GM19239 (cell line): ENCODE measurements around the gene CTBP1.

ENCODE experiments used
- DNase-seq: peaks from one replicate; pipeline ENCODE4 v3.0.0; 2011; ENCODE audit warnings: low spot score; ENCODE audit not compliant: insufficient read length
- FAIRE-seq: peaks from 2 replicates; lab custom pipeline; 2011; peaks lifted over from hg19 to GRCh38; lab: Jason Lieb, UNC

Gene CTBP1

DNA sequence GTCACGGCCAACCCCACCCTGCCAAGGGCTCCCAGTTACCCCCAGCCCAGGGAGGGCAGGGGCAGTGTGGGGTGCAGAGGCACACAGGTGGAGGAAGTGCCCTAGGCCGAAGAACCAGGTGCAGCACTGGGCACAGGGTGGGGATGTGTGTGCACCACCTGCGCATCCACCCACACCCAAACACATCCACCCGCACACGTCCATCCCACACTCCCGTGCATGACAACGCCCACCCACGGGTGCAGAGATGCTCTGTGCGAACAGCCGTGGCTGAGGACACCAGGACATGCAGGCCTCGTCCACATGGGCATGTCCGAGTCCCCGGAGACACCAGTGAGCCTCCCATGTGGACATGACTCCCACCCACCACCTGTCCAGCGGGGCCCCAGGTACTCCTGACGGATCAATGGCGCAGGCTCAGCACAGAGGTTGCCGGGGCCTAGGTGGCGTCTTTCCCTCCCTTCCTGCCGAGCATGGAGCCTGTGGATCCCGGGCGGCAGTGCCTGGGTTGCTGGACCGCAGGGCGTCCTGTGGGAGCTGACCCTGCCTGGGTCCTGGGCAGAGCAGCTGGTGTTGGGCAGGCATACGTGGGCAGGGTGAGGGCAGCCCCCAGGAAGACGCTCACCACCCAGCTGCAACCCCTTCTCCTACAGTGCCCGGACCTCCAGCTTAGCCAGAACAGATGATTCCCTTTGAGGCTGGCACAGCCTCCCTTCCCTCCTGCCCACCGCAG is 19.6 kb downstream of the CTBP1 start:
- DNase-seq (no peak), FAIRE-seq (no peak)

DNA sequence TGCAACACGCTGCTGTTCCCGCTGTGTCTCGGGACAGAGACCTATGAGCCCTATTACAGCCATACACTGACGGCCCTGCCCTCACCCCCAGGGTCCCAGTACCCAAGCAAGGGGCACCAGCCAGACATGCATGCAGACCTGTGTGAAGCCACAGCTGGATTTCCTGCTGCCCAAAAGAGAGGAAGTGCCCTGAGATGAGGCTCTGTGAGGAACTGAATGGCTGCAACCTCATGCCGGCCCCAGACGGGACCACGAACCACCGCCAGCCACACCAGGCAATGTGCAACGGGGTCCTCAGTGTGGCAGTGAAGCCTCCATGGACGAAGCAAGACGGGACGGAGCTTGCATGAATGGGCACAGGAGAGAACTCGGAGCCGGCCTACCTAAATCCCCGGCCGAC is 21.1 kb downstream of the CTBP1 start:
- no peak for FAIRE-seq

DNA sequence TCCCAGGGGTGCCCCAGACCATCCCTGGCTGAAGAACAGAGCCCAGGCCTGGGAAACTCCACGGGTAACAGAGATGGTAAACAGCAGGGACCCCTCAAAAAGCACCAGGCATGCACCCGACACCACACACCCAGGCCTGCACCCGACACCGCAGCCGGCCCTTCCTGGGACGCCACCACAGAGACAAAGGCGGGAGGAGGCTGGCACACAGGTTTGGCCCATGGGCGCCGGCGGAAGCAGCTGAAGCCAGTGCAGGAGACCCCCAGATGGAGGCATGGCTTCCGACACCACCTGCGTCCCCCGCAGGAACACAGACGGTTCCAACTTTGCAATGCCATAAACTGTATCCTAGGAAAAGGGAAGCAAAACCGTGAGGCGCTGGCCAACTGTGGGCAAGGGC is 22.3 kb downstream of the CTBP1 start:
- DNase-seq = no peak
- no peak for FAIRE-seq

More for the DNA sequence above, 21.1 kb downstream of the CTBP1 start:
- DNase-seq = no peak

DNA sequence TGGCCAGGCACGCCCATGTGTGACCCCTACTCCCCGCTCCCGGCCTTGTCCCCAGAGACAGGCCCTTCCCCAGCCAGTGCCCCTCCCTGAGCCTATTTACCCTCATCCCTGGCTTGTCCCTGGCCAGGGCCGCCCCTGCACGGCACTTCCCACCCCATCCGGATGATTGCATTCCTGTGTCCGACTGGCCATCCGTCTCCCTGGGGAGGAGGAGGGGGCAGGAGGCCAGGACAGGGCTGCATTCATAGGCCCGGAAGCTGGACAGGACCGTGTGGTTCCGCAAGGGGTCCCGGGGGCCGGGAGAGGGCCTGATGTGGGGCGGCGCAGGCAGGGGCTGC is 22.8 kb downstream of the CTBP1 start:
- DNase-seq (no peak), FAIRE-seq (no peak)

DNA sequence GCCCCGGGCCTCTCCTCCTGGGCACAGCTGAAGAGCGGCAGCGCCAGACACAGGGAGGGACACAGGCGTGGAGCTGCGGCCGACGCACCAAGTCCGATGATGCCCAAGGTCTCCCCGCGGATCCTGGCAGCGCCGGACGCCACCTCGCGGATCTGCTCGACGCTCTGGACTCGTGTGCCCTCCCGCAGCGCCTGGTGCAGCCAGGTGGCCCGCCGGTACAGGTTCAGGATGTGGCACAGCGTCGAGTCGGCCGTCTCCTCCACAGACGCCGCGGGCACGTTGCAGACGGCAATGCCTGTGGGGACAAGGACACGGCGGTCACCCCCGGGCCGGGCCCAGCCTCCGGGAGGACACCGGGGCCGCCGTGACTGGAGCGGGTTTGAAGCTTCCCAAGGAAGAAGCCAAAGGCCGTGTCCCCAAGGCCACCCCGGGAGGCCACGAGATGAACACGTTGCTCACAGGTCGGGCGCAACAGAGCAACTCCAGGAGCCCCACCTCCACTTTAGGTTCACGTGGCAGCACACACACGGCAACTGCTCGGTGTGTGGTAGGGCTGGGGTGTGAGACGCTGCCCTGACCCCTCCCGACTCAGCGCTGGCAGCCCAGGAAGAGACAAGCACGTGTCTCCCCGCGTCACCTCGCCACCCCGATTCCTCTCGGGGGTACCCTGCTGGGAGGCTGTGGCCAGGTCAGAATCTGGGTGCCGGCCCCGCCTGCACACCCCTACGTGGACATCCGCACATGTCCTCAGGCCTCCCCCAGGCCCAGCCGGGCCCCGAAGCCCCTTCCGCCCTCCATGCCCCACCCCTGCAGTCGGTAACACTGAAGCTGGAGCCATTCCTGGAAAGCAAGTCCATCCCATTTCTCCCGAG is 23.4 kb downstream of the CTBP1 start:
- FAIRE-seq (no peak), DNase-seq (no peak)

DNA sequence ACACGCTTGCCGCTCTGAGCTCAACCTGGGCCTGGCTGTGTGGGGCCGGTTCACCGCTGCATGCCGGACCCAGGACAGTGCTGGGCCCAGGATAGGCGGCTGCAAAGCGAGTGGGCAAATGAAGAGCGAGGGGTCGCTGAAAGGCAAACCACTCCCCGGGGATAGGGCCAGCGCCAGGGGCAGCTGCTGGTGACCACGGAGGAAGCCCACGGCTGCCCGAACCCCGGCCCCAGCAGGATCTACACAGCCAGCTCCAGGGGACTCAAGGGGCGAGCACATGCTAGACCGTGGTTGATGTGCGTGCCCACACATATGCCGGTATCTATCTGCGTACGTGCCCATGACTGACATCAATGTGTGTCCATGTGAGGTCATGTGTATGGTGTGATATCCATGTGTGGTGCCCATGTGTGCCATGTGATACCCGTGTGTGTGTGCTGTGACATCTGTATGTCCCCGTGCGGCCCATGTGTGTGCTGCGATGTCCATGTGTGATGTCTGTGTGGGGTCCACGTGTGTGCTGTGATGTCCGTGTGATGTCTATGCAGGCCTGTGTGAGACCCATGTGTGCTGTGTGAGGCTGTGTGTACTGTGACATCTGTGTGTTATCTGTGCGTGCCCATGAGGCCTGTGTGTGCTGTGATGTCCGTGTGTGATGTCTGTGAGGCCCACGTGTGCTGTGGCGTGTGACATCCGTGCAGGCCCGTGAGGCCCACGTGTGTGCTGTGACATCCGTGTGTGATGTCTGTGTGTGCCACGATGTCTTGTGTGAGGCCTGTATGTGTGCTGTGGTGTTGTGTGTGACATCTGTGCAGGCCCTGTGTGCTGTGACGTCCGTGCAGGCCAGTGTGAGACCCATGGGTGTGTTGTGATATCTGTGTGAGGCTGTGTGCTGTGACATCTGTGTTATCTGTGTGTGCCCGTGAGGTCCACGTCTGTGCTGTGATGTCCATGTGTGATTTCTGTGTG is 24.8 kb downstream of the CTBP1 start:
- FAIRE-seq = no peak
- DNase-seq = no peak

DNA sequence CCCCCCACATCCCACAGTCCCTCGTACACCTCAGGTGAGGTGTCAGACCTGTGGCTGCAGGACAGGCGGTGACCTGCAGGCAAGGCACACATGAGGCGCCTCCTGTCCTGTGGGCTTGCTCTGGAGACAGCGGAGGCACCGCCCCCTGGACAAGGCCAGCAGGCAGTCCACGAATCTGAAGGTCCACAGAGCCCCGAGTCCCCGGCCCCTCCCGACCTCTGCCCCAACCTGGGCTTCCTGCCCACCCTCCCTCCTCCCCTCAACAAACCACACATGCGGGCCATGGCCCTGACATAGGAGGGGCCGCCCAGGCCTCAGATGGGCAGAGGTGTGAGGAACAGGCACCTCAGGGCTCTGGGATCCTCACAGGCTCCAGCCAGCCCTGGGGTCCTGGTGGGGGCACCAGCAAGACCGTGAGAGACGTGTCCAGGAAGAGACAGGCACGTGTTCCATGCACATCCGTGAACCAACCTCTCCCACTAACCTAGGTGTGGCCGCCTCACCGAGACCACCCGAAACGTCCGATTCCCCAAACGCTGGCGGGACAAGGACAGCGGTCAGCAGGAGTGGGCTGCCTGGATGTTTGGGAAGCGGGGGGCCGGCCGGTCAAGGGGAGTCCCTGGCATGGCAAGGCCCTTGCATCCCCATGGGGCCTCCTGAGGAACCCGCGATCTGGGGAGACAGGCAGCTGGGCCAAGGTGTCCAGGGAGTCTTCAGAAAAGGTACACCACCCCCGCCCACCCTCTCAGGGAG is 25.8 kb downstream of the CTBP1 start:
- FAIRE-seq (no peak), DNase-seq (no peak)

DNA sequence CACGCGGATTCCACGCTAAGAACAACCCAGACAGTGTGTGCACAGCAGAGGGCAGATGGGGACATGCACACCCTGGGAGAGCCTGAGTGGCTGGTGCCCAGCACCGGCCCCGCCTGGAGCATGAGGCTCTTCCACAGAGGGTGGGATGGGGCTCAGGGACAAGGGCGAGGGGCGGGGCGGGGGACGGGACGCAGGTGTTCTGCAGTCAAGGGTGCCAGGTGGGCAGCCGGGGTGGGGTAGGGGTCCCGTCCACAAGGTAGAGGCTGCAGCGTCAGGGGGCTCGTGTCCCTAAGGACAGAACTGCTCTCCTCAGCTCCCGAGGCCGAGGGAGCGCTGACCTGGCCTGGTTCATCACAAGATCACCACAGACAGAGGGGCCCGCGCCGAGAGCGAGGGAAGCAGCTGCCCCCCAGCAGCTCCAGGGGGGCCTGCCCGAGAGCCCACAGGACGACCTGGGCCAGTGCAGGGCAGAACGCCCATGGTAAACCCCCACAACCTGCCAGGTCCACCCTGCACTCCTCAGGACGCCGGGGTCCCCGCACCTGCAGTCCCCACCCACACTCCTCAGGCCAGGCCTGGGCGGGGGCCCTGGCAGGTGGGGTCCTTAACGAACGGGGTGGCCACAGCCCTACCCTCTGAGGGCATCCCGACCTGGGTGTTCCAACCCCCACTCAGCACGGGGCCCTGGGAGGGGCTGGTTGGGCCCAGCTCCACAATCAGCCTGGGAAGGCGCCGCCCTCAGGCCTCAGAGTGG is 26.7 kb downstream of the CTBP1 start:
- DNase-seq (no peak), FAIRE-seq (no peak)

DNA sequence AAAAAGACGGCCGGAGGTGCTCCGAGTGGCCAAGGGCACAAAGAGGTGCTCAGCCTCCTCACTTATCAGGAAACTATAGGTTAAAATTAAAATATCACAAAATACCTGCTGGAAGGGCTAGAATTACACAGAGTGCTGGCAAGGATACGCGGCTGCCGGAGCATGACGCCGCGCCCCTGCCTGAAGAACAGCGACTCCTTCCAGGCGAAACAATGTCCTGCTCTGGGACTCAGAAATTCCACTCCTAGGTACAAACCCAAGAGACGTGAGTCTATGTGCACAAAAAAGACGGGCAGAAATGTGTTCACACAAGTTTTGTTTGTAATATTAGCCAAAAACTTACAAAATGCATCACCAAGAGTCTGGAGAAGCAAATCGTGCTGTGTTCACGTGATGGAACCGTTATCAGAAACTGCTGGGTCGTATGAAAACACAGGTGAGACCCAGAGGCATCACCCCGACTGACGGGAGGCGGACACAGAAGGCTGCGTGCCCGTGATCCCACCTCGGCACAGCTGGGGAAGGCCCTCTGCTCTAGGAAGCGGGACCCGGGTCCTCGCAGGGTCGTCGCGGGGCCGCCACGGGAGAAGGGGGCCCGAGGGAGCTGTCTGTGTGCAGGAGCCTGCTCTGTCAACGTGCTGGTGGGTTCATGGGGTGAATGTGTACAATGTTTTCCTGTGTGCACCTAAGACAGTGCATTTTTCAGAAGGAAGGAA is 27.6 kb downstream of the CTBP1 start:
- DNase-seq (no peak), FAIRE-seq (no peak)

DNA sequence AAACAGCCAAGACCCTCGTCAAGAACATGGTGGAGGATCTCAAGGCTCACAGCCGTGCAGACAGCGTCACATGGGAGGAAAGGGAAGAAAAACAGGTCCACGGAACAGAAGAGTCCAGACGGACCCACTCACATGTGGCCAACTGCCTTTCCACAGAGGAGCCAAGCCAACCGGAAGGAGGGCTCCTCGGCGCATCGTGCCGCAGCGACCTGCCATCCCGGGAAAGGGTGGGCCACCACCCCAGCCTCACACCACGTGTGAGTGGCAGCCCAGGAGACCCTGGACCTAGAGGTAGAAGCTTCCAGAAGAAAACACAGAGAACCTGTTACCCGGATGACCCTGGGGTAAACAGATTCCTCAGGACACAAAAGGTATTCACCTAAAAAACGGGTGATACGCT is 28.4 kb downstream of the CTBP1 start:
- DNase-seq = no peak
- FAIRE-seq = no peak

DNA sequence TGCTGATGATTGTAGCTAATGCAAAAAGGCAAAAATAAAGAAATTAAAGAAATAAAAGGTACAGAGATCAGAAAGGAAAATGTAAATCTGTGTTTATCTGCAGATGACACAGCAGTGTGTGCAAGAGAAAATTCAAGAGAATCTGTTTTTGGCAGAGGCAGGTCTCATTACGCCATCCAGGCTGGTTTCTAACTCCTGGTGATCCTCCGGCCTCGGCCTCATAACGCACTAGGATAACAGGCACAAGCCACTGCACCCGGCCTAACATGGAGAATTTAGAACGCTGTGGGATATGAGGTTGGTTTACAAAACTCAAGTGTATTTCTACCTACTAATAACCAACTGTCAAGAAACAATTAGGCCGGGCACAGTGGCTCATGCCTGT is 29.4 kb downstream of the CTBP1 start:
- no peak for FAIRE-seq
- DNase-seq = no peak

DNA sequence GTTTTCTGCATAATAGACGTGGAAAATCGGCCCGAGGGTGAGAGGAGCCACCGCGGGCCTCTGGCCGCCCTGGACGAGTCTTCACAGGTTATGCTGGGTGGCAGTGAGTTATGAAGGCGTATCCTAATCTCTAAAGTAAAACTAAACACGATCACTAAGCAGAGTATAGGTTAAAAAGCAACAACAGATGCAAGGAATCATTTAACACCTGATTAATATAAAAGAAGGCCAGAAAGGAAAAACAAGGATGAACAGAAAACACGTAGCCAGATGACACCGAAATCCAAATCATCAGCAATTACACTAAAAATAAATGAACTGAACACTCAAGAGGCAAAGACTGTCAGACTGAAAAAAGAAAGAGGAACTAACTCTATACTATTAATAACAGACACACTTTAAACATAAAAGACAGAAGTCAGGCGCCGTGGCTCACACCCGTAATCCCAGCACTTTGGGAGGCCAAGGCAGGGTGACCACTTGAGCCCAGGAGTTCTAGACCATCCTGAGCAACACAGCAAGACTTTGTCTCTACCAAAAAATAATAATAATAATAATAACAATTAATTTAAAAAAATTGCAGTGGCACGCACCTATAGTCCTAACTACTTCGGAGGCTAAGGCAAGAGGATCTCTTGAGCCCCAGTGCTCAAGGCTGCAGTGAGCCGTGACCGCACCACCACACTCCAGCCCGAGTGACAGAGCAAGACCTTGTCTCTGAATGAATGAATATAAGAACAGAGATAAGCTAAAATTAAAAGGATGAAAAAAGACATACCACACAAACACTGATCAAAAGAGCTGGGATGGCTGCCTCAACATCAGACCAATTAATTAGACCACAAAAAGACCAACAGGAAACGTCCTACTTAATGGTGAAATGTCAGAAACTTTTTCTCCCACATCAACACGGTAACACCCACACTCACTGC is 30.0 kb downstream of the CTBP1 start:
- DNase-seq (peak; percentile 73), FAIRE-seq (peak; percentile 99)

DNA sequence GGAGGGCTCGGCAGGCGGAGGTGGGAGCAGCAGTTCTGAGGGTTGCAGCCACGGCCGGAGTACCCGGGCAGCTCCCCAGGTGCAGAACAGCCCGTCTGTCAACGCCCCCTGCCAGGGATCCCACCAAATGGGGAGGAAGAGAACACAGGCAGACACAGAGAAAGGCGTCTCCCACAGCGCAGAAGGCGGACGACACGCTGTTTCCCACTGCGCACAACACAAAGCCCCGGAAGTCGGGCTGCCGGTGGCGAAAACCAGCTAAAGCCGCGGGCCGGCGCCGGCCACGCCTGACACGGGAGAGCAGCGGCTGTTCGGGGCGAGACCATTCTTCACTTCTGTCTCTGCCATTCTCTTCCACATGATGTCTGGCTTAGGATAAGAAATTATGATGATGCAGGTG is 31.6 kb downstream of the CTBP1 start:
- FAIRE-seq = no peak
- no peak for DNase-seq

DNA sequence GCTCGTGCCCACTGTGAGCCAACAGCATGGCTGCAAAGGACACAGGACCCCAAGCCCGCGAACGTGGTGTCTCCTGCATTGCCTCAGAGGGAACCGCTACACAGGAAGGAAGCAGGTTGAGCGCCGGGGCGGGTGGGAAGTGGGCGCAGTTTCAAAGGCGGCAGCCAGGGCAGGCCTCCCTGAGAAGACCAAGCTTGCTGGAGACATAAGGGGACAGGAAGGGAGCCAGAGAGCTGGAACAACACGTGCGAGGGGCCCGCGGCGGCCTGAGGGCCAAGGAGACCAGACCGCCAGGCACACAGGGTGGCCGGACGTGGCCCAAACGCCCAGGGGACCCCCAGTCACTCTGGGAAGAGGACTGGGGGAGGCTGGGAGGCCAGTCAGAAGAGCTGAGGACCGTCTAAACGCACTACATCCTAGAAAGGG is 32.0 kb downstream of the CTBP1 start:
- peak; percentile 90 for FAIRE-seq
- peak; percentile 81 for DNase-seq

DNA sequence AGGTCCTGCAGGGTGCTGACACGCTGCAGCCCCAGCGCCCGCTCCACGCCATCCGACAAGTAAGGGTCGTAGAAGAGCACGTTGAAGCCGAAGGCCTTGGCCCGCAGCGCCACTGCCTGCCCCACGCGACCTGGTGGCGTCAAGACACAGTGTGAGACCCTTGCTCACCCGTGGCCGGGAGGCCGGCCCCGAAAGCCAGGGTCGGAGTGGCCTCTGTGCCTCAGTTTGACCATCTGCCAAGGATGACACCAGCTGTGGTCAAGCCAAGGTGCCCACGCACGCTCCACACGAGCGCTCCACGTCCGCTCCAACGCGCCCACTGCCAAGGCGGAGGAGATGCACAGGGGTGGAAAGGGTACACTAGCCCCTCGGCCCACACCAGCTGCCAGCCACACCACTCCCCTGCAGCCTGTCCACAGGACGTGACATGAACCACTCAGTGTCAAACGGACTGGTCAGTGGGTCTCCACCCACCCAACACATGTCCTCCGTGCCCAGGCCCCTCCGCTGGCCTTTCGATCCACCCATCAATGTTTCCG is 32.8 kb downstream of the CTBP1 start:
- FAIRE-seq = no peak
- DNase-seq = no peak

DNA sequence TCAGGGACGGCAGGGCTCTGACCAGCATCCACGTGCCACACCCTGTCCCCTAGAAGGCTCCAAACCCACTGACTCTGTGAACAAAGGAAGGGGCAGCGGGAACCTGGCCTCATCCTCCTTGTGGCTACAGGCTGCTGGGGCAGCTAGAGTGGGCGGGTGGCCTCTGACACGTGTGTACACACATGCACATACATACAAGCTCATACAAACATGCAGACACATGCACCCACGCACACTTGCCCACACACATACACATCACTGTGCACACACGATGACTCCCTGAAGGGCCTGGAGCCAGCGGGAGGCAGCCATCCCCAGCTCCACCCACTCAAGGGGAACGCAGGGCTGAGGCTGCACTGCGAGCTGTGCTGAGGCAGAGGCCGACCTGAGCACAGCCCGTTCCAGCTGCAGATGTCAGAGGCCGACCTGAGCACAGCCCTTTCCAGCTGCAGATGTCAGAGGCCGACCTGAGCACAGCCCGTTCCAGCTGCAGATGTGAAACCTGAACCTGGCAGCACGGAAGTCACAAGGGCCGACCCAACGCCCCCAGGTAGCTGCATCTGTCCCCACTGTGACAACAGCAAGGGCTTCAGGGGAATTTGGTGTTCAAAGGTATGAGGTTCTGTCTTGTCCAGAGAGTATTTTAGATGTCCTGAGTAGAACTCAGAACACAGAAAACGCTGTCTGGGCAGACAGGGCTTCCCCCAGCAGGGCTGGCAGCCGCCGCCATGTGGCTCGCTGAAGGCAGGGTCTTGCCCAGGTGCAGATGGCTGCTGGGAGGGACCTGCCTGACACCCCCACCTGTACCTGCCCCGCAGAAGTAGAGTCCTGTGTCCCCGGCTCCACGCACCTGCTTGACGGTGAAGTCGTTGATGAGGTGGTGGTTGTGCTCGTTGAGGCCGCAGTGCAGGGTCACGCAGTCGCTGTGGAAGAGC is 33.5 kb downstream of the CTBP1 start:
- no peak for DNase-seq
- FAIRE-seq = peak; percentile 76
